ENCODE results near the gene SSBP3.

DNA sequence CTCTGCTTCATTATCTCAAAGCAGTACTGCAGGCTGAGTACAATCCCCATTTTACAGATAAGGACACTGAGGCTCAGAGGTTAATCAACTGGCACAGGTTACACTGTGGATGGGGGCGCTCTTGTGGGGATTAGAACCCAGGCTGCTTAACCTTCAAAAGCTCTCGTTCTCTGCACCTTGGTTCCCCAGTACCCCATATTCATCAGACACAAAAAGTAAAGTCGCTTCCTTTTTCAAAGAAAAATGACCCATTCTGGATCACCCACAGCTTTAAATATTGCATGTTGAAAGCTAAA lies 20.5 kb downstream of the SSBP3 start:
- TF ChIP-seq, protein P1, sequence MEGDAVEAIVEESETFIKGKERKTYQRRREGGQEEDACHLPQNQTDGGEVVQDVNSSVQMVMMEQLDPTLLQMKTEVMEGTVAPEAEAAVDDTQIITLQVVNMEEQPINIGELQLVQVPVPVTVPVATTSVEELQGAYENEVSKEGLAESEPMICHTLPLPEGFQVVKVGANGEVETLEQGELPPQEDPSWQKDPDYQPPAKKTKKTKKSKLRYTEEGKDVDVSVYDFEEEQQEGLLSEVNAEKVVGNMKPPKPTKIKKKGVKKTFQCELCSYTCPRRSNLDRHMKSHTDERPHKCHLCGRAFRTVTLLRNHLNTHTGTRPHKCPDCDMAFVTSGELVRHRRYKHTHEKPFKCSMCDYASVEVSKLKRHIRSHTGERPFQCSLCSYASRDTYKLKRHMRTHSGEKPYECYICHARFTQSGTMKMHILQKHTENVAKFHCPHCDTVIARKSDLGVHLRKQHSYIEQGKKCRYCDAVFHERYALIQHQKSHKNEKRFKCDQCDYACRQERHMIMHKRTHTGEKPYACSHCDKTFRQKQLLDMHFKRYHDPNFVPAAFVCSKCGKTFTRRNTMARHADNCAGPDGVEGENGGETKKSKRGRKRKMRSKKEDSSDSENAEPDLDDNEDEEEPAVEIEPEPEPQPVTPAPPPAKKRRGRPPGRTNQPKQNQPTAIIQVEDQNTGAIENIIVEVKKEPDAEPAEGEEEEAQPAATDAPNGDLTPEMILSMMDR (IDR thresholded peaks at IDR 0.05; ENCODE audit: insufficient read depth, low read length) = no peak
- TF ChIP-seq GABPA (IDR thresholded peaks at IDR 0.05; ENCODE audit: low read depth) = no peak

Data from HL-60 (cell line).